ENCODE data around the gene TVP23A. TPM values are rescaled to one million over a fixed set of nuclear protein-coding genes. Genes with fewer than 3 reads are reported as not detected.
"Not testable (repeated sequence)": the region's sequence is repeated elsewhere in the genome, so short reads cannot be mapped to it uniquely, and the experiment has no call there.

TVP23A gene
- polyA plus RNA-seq, 1 donor from 2014 or later, result 9.1 TPM

DNA sequence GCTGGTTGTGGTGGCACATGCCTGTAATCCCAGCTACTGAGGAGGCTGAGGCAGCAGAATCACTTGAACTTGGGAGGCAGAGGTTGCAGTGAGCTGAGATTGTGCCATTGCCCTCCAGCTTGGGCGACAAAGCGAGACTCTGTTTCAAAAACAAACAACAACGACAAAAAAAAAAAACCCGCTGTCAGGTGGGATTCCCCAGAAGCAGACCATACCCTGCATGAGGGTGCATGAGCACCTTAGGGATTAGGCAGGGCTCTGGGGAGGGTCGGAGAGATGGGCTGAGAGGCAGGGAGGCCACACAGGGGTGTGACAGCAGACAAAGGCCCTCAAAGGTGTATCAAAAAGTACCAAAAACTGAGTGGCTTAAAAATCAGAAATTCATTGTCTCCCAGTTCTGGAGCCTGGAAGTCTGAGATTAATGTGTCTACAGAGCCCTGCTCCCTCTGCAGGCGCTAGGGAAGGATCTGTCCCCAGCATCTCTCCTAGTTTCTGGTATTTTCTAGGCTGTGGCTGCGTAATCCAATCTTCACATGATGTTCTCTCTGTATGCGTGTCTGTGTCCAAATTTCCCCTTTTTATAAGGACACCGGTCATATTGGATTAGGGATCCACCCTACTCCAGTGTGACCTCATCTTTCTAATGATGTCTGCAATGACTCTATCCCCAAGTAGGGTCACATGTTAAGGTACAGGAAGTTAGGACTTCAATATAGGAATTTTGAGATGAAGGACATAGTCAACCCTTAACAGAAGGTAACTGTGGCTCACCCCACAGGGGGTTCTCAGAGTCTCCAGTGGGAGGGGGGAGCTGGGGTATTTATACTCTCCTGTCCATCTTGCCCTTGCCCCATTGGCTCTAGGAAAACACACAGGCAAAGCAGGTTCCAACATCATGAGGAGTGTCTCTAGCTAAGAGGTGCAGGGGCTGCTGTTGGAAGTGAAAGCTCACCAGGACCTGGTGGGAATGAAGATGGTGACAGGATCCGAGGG lies 13.6 kb upstream of the TVP23A start:
- H3K9me2 ChIP-seq (ENCODE audit: insufficient read depth, low read length), result no peaks in the 10 kb centered on the region
- no peak overlapping the region for H3K4me3 ChIP-seq (ENCODE audit: low read length)
- TF ChIP-seq RAD21 (conservative IDR thresholded peaks at IDR 0.05) (no peak), EP300 (conservative IDR thresholded peaks at IDR 0.05; ENCODE audit: poor library complexity, severe bottlenecking) (no peak), EZH2 (IDR thresholded peaks at IDR 0.05; ENCODE audit: borderline replicate concordance, insufficient read depth, low read length, poor library complexity, severe bottlenecking) (no peak), POLR2AphosphoS5 (IDR thresholded peaks at IDR 0.05) (no peak), MXI1 (conservative IDR thresholded peaks at IDR 0.05; ENCODE audit: poor library complexity, severe bottlenecking) (no peak), TAF1 (IDR thresholded peaks at IDR 0.05; ENCODE audit: low read depth) (no peak), SMC3 (conservative IDR thresholded peaks at IDR 0.05; ENCODE audit: poor library complexity) (no peak)
- TF ChIP-seq, protein P1, sequence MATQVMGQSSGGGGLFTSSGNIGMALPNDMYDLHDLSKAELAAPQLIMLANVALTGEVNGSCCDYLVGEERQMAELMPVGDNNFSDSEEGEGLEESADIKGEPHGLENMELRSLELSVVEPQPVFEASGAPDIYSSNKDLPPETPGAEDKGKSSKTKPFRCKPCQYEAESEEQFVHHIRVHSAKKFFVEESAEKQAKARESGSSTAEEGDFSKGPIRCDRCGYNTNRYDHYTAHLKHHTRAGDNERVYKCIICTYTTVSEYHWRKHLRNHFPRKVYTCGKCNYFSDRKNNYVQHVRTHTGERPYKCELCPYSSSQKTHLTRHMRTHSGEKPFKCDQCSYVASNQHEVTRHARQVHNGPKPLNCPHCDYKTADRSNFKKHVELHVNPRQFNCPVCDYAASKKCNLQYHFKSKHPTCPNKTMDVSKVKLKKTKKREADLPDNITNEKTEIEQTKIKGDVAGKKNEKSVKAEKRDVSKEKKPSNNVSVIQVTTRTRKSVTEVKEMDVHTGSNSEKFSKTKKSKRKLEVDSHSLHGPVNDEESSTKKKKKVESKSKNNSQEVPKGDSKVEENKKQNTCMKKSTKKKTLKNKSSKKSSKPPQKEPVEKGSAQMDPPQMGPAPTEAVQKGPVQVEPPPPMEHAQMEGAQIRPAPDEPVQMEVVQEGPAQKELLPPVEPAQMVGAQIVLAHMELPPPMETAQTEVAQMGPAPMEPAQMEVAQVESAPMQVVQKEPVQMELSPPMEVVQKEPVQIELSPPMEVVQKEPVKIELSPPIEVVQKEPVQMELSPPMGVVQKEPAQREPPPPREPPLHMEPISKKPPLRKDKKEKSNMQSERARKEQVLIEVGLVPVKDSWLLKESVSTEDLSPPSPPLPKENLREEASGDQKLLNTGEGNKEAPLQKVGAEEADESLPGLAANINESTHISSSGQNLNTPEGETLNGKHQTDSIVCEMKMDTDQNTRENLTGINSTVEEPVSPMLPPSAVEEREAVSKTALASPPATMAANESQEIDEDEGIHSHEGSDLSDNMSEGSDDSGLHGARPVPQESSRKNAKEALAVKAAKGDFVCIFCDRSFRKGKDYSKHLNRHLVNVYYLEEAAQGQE (IDR thresholded peaks at IDR 0.05; ENCODE audit: borderline replicate concordance), result no peak
- TF ChIP-seq, protein P2, sequence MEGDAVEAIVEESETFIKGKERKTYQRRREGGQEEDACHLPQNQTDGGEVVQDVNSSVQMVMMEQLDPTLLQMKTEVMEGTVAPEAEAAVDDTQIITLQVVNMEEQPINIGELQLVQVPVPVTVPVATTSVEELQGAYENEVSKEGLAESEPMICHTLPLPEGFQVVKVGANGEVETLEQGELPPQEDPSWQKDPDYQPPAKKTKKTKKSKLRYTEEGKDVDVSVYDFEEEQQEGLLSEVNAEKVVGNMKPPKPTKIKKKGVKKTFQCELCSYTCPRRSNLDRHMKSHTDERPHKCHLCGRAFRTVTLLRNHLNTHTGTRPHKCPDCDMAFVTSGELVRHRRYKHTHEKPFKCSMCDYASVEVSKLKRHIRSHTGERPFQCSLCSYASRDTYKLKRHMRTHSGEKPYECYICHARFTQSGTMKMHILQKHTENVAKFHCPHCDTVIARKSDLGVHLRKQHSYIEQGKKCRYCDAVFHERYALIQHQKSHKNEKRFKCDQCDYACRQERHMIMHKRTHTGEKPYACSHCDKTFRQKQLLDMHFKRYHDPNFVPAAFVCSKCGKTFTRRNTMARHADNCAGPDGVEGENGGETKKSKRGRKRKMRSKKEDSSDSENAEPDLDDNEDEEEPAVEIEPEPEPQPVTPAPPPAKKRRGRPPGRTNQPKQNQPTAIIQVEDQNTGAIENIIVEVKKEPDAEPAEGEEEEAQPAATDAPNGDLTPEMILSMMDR (IDR thresholded peaks at IDR 0.05; ENCODE audit: poor library complexity, severe bottlenecking), result no peak
- no peak overlapping the region for H3K27ac ChIP-seq (ENCODE audit: low read length)
- H2AFZ ChIP-seq (ENCODE audit: low read depth, low read length), result no peak overlapping the region
- H4K20me1 ChIP-seq (ENCODE audit: insufficient read depth), result no peaks in the 10 kb centered on the region
- H3K79me2 ChIP-seq (replicated peaks; ENCODE audit: insufficient read depth, low read length), result no peaks in the 10 kb centered on the region
- no peaks in the 10 kb centered on the region for H3K27me3 ChIP-seq (ENCODE audit: insufficient read depth, low read depth, low read length)
- H3K9ac ChIP-seq (ENCODE audit: low read length), result no peak overlapping the region
- no peak overlapping the region for H3K4me2 ChIP-seq (ENCODE audit: low read length)
- no peaks in the 10 kb centered on the region for H3F3A ChIP-seq (ENCODE audit: insufficient read depth, low read length, poor library complexity, severe bottlenecking)
- H3K9me3 ChIP-seq (ENCODE audit: low read length), result no peaks in the 10 kb centered on the region
- H3K36me3 ChIP-seq (ENCODE audit: insufficient read depth, low read length), result no peaks in the 10 kb centered on the region

DNA sequence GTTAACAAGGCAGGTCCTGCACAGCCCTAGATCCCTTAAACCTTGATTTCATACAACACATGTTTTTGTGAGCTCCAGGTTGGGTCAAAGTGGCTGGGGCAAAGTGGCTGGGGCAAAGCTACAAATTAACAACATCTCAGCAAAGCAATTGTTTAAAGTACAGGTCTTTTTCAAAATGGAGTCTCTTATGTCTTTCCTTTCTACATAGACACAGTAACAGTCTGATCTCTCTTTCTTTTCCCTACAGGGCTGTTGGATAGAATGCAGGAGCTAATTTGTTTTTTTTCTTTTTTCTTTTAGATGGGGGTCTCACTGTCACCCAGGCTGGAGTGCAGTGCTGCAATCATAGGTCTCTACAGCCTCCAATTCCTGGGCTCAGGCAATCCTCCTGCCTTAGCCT lies 11.6 kb upstream of the TVP23A start:
- not testable (repeated sequence) for H3K9me3 ChIP-seq (ENCODE audit: low read length)

DNA sequence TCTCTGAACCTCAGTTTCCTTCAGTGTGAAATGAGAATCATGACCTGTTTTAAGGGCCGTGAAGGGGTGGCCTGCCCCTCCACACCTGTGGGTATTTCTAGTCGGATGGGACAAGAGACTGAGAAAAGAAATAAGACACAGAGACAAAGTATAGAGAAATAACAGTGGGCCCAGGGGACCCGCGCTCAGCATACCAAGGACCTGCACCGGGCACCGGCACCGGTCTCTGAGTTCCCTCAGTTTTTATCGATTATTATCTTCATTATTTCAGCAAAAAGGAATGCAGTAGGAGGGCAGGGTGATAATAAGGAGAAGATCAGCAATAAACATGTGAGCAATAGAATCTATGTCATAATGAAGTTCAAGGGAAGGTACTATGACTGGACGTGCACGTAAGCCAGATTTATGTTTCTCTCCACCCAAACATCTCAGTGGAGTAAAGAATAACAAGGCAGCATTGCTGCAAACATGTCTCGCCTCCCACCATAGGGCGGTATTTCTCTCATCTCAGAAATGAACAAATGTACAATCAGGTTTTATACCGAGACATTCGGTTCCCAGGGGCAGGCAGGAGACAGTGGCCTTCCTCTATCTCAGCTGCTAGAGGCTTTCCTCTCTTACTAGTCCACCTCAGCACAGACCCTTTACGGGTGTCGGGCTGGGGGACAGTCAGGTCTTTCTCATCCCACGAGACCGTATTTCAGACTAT lies 10.9 kb upstream of the TVP23A start:
- not testable (repeated sequence) for H2AFZ ChIP-seq (ENCODE audit: low read depth, low read length); H3K4me2 ChIP-seq (ENCODE audit: low read length); H3K9ac ChIP-seq (ENCODE audit: low read length); H3K9me2 ChIP-seq (ENCODE audit: insufficient read depth, low read length); H4K20me1 ChIP-seq (ENCODE audit: insufficient read depth); H3F3A ChIP-seq (ENCODE audit: insufficient read depth, low read length, poor library complexity, severe bottlenecking); H3K27me3 ChIP-seq (ENCODE audit: insufficient read depth, low read depth, low read length); H3K36me3 ChIP-seq (ENCODE audit: insufficient read depth, low read length); H3K27ac ChIP-seq (ENCODE audit: low read length); H3K9me3 ChIP-seq (ENCODE audit: low read length); H3K79me2 ChIP-seq (replicated peaks; ENCODE audit: insufficient read depth, low read length); H3K4me3 ChIP-seq (ENCODE audit: low read length)

More for the DNA sequence above, 11.6 kb upstream of the TVP23A start:
- not testable (repeated sequence) for H4K20me1 ChIP-seq (ENCODE audit: insufficient read depth); H3K9ac ChIP-seq (ENCODE audit: low read length); H2AFZ ChIP-seq (ENCODE audit: low read depth, low read length); H3K36me3 ChIP-seq (ENCODE audit: insufficient read depth, low read length); H3K79me2 ChIP-seq (replicated peaks; ENCODE audit: insufficient read depth, low read length); H3K9me2 ChIP-seq (ENCODE audit: insufficient read depth, low read length); H3K4me2 ChIP-seq (ENCODE audit: low read length); H3F3A ChIP-seq (ENCODE audit: insufficient read depth, low read length, poor library complexity, severe bottlenecking); H3K27ac ChIP-seq (ENCODE audit: low read length); H3K4me3 ChIP-seq (ENCODE audit: low read length); H3K27me3 ChIP-seq (ENCODE audit: insufficient read depth, low read depth, low read length)
